ENCODE data around the gene SGF29.

The SGF29 gene

GRCh38 chr16:28513484-28514181 is 40.1 kb upstream of the SGF29 start:
- peak; percentile 23 for DNase-seq (ENCODE audit: low read depth)
- TF ChIP-seq CTCF (conservative IDR thresholded peaks at IDR 0.05; ENCODE audit: low read depth, low read length): no peak
- no peak overlapping the region for H3K4me3 ChIP-seq (ENCODE audit: low read depth, low read length)

DNA sequence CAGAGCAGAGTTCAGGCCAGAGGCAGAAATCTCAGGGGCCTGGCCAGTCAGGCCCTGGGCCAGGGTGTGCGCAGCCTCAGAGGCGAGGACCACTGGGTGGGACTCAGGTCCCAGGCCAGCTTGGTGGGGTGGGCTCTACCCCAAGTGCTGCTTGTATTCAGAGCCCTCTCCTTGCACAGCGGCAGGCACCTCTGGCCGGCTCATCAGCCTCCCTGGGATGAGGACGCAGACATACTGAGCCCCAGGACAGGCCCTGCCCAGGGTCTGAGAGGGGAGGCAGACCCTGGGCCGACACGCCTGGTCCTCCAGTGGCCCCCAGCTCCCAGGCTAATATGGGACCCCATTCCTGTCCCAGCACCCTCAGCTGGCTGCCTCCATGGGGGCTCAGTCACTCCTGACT is 39.5 kb upstream of the SGF29 start:
- TF ChIP-seq CTCF (conservative IDR thresholded peaks at IDR 0.05; ENCODE audit: low read depth, low read length): no peak
- H3K4me3 ChIP-seq (ENCODE audit: low read depth, low read length): no peak overlapping the region
- no peak for DNase-seq (ENCODE audit: low read depth)

DNA sequence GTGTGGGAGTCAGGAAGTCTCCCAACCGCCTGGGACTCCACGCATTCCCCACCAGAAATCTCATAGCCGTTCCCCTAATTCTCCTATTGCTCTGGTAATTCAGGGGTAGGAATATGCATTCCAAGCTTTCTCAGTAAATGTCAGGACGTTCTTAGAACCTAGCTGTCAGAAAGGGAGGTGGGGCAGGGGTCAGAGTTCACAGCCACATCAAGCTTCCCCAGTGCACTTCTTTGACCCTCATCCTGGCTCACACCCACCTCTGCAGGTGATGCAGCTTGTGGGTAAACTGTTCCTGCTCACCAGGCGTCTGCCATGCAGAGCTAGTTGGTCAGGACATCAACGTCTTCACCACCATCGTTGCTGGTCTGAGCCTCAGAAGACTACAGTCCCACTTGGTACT is 33.0 kb upstream of the SGF29 start:
- TF ChIP-seq CTCF (conservative IDR thresholded peaks at IDR 0.05; ENCODE audit: low read depth, low read length): no peak
- no peak for DNase-seq (ENCODE audit: low read depth)
- H3K4me3 ChIP-seq (ENCODE audit: low read depth, low read length): no peak overlapping the region

DNA sequence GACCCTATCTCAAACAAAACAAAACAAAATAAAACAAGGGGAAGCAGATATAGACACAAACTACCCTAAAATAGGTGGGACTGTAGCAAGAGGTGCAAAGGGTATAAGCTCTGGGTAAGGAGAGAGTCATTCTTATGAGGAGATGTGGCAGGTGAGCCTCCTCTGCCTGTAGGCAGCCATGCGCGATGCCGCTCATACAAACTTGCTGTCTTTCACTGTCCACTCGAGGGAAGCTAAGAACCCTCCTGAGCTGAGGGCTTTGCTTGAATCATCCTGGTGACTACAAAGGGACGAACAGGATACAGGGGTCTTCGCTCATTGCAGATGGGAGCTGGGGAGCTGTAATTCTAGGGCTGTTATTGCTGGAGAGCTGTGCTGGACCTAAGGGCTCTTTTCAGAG is 32.3 kb upstream of the SGF29 start:
- no peak overlapping the region for H3K4me3 ChIP-seq (ENCODE audit: low read depth, low read length)
- TF ChIP-seq CTCF (conservative IDR thresholded peaks at IDR 0.05; ENCODE audit: low read depth, low read length): no peak
- DNase-seq (ENCODE audit: low read depth): no peak

DNA sequence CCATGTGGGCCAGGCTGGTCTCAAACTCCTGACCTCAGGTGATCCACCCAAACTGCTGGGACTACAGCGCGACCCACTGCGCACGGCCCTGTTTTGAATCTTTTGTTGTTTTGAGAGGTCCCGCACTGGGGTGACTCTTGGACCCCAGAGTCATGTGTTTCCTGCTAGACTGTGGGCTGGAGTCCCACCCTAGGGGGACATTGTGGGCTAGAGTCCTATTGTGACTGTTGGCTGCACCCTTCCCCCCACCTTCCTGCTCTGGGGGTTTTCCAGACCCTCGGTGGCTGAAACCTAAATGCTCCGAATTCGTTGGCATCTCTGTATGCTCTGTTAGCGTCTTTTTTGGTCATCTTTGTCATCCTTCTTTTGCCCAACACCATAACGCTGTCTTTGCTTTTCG is 30.9 kb upstream of the SGF29 start:
- no peak for DNase-seq (ENCODE audit: low read depth)
- no peak overlapping the region for H3K4me3 ChIP-seq (ENCODE audit: low read depth, low read length)
- no peak for TF ChIP-seq CTCF (conservative IDR thresholded peaks at IDR 0.05; ENCODE audit: low read depth, low read length)

GRCh38 chr16:28524681-28525171 is 29.0 kb upstream of the SGF29 start:
- TF ChIP-seq CTCF (conservative IDR thresholded peaks at IDR 0.05; ENCODE audit: low read depth, low read length): no peak
- peak; percentile 13 for DNase-seq (ENCODE audit: low read depth)
- H3K4me3 ChIP-seq (ENCODE audit: low read depth, low read length): no peak overlapping the region
